K562 (cell line): Measurements from ENCODE around the gene ARFRP1. TPM values are rescaled to one million over a fixed set of nuclear protein-coding genes. Genes with fewer than 3 reads are reported as not detected.

Source experiments
- CBX8 ChIP-seq: fragments of 200-600 bp; sonication (generic); IDR thresholded peaks from 2 replicates; pipeline ENCODE4 v1.6.1; 2012; ENCODE audit warnings: borderline replicate concordance, mixed run types, low read depth, mild to moderate bottlenecking, moderate library complexity, mixed read lengths, low read length, control low read depth, inconsistent platforms; ENCODE audit not compliant: poor library complexity, severe bottlenecking; ENCODE audit errors: extremely low read depth
- CHD2 ChIP-seq: IDR thresholded peaks from 2 replicates; pipeline ENCODE4 v1.6.1; 2011; ENCODE audit warnings: low read depth, low read length
- NRF1 ChIP-seq, 2 experiments: fragments of 450-650 bp; IDR thresholded peaks in 1 of 2; conservative IDR thresholded peaks in 1 of 2; 2 replicates each; pipeline ENCODE4 v1.6.1; 2014; ENCODE audit warnings: mild to moderate bottlenecking in 2 of 2
- OTX1 ChIP-seq: fragments of 450-650 bp; formaldehyde crosslinking; IDR thresholded peaks from 2 replicates; pipeline ENCODE4 v1.4.0; 2022; ENCODE audit warnings: mild to moderate bottlenecking
- SIN3A ChIP-seq, 2 experiments: fragments of 150-350 bp in 1 of 2; IDR thresholded peaks; 2 replicates each; pipeline ENCODE4 v1.6.1; 2011 to 2016; ENCODE audit warnings: borderline replicate concordance in 2 of 2, low read depth in 2 of 2, low read length in 2 of 2, mild to moderate bottlenecking in 2 of 2, moderate library complexity in 2 of 2; ENCODE audit not compliant: control insufficient read depth in 1 of 2
- ZFX ChIP-seq: sonication (generic); formaldehyde crosslinking; IDR thresholded peaks from 2 replicates; pipeline ENCODE4 v1.8.0; 2022; ENCODE audit warnings: mild to moderate bottlenecking, missing genetic modification reagents, moderate library complexity
- ZNF197 ChIP-seq: fragments of 200-800 bp; sonication (Bioruptor generic); IDR thresholded peaks from 2 replicates; pipeline ENCODE4 v1.6.1; 2016; ENCODE audit warnings: low read depth, missing genetic modification characterization, missing compliant biosample characterization
- ZNF384 ChIP-seq: IDR thresholded peaks from 2 replicates; pipeline ENCODE4 v1.6.1; 2012; ENCODE audit warnings: low read depth, low read length, improper control_type of control experiment
- polyA plus RNA-seq, 8 experiments: library from polyadenylated mRNA; depleted of rRNA in 4 of 8; stranded (reverse) in 5 of 8; unstranded in 3 of 8; fragments of >200 nt; fragmentation: Nextera tagmentation in 2 of 8; fragmentation: Illumina TruSeq in 1 of 8; extraction: Ambion mirVana in 2 of 8; extraction: Trizol in 1 of 8; gene quantifications; 2 replicates each; pipeline versions ENCODE4 v1.2.1 to v1.2.3, GENCODE V29; 2011 to 2014; ENCODE audit warnings: inconsistent platforms in 1 of 8, missing spikeins in 1 of 8
- total RNA-seq, 7 experiments: library from RNA; depleted of rRNA in 6 of 7; stranded (reverse); fragments of >200 nt in 6 of 7; fragmentation: Illumina TruSeq in 2 of 7; extraction: Trizol in 2 of 7; gene quantifications; 2 replicates each; pipeline versions ENCODE4 v1.2.1 to v1.2.3, GENCODE V29; 2011 to 2021; ENCODE audit warnings: low replicate concordance in 1 of 7
- TF ChIP-seq, protein P1 (sequence below): fragments of 250-450 bp; sonication (Bioruptor Pico); IDR thresholded peaks from 2 replicates; pipeline ENCODE4 v1.8.0; 2022; ENCODE audit warnings: moderate library complexity, mild to moderate bottlenecking, inconsistent platforms
- TF ChIP-seq, protein P2 (sequence below): fragments of 450-650 bp; IDR thresholded peaks from 2 replicates; pipeline ENCODE4 v1.6.1; 2016; ENCODE audit warnings: low read depth
- TF ChIP-seq, protein P3 (sequence below): fragments of 250-450 bp; sonication (Bioruptor Pico); IDR thresholded peaks from 2 replicates; pipeline ENCODE4 v1.4.0; 2020; ENCODE audit warnings: mild to moderate bottlenecking, moderate library complexity
- TF ChIP-seq, protein P4 (sequence below): sonication (generic); formaldehyde crosslinking; IDR thresholded peaks from 2 replicates; pipeline ENCODE4 v1.8.0; 2022; ENCODE audit warnings: mild to moderate bottlenecking, low read depth, missing genetic modification reagents

The ARFRP1 gene
- total and polyA plus RNA-seq, 9 of the 15 experiments (the other 6 are each of a cell fraction or from before 2014, with no cell fraction given), result 2.2 to 78.9 (median 37.3) TPM

DNA sequence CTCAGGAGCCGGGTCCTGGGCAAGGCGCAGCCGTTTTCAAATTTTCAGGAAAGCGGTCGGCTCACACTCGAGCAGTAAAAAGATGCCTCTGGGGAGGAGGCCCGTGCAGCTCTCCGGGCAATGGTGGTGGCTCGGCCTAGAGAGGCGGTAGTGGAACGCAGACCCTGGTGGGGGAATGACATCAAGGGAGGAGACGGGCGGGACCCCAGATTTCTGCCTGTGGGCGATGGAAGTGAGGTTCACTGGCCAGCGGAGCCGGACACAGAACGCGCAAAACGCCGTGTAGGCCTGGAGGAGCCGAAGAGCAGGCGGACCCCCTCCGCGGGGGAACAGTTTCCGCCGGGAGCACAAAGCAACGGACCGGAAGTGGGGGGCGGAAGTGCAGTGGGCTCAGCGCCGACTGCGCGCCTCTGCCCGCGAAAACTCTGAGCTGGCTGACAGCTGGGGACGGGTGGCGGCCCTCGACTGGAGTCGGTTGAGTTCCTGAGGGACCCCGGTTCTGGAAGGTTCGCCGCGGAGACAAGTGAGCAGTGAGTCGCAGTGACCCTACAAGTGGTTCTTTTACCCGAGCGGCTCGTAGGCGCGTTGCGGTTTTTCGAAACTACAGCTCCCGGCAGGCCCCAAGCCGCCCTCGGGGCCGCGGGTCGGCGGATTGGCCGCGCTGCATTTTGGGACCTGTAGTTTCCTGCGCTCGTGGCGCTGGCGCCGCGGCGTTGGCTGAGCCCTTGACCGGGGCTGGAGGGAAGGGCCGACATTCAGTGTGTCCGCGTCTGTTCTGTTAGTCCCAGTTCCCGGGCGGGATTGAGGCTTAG is 49.6 kb downstream of the ARFRP1 start, which contains the start of gene RTEL1 (continued):
- TF ChIP-seq, protein P1, sequence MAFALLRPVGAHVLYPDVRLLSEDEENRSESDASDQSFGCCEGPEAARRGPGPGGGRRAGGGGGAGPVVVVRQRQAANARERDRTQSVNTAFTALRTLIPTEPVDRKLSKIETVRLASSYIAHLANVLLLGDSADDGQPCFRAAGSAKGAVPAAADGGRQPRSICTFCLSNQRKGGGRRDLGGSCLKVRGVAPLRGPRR (CRISPR knock-in tag), result 0 out of 2 replicates have a peak, but pooled peaks have one; percentile 51
- TF ChIP-seq ZFX (peak; percentile 98), CHD2 (0 out of 2 replicates have a peak, but pooled peaks have one; percentile 7), SIN3A (IDR thresholded peaks at IDR 0.05; ENCODE audit: borderline replicate concordance in 2 of 2, control insufficient read depth in 1 of 2, low read depth in 2 of 2, low read length in 2 of 2) (peak; percentile 88 to 94; a peak in 3 of 4 replicates), NRF1 (conservative IDR thresholded peaks at IDR 0.05 in 1 of 2, IDR thresholded peaks at IDR 0.05 in 1 of 2) (peak; percentile 66 to 69), ZNF197 (CRISPR knock-in tag) (peak; percentile 96), OTX1 (CRISPR knock-in tag) (peak; percentile 44; the same call in 1 of the 2 replicates), ZNF384 (0 out of 2 replicates have a peak, but pooled peaks have one; percentile 23), CBX8 (no peak)
- TF ChIP-seq, protein P2, sequence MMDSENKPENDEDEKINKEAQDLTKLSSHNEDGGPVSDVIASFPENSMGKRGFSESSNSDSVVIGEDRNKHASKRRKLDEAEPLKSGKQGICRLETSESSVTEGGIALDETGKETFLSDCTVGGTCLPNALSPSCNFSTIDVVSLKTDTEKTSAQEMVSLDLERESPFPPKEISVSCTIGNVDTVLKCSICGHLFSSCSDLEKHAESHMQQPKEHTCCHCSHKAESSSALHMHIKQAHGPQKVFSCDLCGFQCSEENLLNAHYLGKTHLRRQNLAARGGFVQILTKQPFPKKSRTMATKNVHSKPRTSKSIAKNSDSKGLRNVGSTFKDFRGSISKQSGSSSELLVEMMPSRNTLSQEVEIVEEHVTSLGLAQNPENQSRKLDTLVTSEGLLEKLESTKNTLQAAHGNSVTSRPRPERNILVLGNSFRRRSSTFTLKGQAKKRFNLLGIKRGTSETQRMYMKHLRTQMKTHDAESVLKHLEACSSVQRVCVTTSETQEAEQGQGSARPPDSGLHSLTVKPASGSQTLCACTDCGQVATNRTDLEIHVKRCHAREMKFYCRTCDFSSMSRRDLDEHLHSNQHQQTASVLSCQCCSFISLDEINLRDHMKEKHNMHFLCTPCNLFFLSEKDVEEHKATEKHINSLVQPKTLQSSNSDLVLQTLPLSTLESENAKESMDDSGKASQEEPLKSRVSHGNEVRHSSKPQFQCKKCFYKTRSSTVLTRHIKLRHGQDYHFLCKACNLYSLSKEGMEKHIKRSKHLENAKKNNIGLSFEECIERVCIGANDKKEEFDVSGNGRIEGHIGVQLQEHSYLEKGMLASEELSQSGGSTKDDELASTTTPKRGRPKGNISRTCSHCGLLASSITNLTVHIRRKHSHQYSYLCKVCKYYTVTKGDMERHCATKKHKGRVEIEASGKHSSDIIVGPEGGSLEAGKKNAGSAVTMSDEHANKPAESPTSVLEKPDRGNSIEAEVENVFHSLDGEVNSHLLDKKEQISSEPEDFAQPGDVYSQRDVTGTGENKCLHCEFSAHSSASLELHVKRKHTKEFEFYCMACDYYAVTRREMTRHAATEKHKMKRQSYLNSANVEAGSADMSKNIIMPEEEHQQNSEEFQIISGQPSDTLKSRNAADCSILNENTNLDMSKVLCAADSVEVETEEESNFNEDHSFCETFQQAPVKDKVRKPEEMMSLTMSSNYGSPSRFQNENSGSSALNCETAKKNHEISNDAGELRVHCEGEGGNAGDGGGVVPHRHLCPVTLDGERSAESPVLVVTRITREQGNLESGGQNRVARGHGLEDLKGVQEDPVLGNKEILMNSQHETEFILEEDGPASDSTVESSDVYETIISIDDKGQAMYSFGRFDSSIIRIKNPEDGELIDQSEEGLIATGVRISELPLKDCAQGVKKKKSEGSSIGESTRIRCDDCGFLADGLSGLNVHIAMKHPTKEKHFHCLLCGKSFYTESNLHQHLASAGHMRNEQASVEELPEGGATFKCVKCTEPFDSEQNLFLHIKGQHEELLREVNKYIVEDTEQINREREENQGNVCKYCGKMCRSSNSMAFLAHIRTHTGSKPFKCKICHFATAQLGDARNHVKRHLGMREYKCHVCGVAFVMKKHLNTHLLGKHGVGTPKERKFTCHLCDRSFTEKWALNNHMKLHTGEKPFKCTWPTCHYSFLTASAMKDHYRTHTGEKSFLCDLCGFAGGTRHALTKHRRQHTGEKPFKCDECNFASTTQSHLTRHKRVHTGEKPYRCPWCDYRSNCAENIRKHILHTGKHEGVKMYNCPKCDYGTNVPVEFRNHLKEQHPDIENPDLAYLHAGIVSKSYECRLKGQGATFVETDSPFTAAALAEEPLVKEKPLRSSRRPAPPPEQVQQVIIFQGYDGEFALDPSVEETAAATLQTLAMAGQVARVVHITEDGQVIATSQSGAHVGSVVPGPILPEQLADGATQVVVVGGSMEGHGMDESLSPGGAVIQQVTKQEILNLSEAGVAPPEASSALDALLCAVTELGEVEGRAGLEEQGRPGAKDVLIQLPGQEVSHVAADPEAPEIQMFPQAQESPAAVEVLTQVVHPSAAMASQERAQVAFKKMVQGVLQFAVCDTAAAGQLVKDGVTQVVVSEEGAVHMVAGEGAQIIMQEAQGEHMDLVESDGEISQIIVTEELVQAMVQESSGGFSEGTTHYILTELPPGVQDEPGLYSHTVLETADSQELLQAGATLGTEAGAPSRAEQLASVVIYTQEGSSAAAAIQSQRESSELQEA, result no peak
- TF ChIP-seq, protein P3, sequence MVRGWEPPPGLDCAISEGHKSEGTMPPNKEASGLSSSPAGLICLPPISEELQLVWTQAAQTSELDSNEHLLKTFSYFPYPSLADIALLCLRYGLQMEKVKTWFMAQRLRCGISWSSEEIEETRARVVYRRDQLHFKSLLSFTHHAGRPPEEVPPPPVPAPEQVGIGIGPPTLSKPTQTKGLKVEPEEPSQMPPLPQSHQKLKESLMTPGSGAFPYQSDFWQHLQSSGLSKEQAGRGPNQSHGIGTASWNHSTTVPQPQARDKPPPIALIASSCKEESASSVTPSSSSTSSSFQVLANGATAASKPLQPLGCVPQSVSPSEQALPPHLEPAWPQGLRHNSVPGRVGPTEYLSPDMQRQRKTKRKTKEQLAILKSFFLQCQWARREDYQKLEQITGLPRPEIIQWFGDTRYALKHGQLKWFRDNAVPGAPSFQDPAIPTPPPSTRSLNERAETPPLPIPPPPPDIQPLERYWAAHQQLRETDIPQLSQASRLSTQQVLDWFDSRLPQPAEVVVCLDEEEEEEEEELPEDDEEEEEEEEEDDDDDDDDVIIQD (CRISPR knock-in tag), result no peak
- TF ChIP-seq, protein P4, sequence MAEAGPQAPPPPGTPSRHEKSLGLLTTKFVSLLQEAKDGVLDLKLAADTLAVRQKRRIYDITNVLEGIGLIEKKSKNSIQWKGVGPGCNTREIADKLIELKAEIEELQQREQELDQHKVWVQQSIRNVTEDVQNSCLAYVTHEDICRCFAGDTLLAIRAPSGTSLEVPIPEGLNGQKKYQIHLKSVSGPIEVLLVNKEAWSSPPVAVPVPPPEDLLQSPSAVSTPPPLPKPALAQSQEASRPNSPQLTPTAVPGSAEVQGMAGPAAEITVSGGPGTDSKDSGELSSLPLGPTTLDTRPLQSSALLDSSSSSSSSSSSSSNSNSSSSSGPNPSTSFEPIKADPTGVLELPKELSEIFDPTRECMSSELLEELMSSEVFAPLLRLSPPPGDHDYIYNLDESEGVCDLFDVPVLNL (CRISPR knock-in tag), result peak; percentile 78
